GM21529 (cell line): ENCODE data around the gene TTC8.
A peak's percentile ranks its signal among the peaks of the same experiment; 100 is the strongest.
"Not testable (repeated sequence)": the region's sequence is repeated elsewhere in the genome, so short reads cannot be mapped to it uniquely, and the experiment has no call there.

Source experiments
- ATAC-seq: cut with Tn5 transposase; IDR thresholded peaks from one replicate; pipeline ENCODE4 v1.9.1; 2021; ENCODE audit not compliant: unreplicated experiment

TTC8 gene

DNA sequence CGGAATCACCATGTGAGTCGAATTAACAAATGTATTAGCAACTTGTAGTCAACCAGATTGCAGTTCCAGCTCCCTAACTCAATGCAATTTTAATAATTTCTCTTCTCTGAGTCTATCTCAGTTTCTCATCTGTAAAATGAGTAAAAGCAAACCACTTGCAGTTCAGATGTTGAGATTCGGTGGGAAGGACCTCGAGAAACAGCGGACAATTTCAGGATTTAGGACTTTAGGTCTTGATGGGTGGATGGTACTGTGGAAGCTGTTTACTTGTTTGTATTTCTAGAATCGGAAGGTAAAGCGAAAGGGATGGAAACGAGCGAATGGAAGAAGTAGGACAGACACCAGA lies 510 bp upstream of the TTC8 start:
- ATAC-seq, result peak; percentile 5

DNA sequence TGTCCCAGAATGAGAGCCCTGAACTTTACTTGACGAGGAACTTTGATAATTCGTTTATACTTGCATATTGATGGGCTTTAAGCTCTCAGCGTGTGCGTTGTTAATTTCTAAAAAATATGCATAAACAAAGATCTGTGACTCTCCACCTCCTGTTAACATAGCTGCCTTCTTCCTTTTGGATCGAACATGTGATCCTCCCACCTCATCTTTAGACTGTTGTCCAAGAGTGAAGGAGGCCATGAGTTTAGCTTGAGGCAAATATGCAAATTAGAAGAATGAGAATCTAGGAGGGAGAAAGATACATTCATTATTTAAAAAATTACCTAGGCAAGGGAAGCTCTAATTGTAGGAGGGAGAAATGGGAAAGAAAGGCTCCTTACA lies 617 bp downstream of the TTC8 start:
- no peak for ATAC-seq

- ATAC-seq, result no peak
Measured at GRCh38 chr14:88825503-88825902, 1.1 kb downstream of the TTC8 start.

GRCh38 chr14:88829188-88829587 lies 4.7 kb downstream of the TTC8 start:
- no peak for ATAC-seq

- ATAC-seq, result no peak
Measured at GRCh38 chr14:88829685-88830302, 5.3 kb downstream of the TTC8 start.

DNA sequence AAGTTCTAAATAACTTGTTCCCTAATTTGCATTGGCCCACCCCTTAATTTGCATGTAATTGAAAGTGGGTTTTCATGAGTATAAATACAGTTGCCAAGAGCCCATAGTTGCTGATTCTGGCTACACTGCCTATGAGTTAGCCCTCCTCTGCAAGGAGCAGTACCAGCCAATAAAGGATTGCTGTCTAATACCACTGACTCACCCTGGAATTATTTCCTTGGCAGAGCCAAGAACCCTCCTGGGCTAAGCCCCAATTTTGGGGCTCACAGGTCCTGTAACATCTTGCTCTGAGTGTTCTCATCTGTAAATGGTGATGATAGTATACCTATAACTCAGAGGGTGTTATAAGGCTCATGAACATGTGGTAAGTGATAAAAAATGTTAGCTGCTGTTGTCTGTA lies 6.8 kb downstream of the TTC8 start:
- no peak for ATAC-seq

DNA sequence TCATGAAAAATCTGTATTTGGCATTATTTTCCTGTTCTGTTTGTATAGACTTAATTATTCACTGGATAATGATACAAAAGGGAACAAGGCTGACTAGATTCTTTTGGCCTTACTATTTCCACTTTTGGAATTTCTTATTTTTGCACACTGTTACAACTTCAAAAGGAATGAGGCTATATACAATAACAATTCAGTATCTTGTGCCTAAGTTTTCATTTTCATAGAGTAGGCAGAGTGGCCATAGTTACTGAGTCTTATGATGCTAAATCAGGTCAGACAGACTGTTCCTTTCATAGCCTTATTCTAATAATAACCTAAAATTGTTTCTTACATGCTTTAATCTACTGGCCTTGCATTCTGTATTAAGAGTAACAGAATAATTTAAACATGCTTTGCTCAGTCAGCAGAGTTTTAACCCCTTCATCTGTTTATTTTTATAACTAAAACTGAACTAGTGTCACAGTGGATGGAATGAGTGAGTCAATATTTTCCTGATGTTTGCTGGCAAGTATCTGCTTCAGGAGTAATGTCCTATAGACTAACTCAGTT lies 10.5 kb downstream of the TTC8 start:
- ATAC-seq, result no peak

DNA sequence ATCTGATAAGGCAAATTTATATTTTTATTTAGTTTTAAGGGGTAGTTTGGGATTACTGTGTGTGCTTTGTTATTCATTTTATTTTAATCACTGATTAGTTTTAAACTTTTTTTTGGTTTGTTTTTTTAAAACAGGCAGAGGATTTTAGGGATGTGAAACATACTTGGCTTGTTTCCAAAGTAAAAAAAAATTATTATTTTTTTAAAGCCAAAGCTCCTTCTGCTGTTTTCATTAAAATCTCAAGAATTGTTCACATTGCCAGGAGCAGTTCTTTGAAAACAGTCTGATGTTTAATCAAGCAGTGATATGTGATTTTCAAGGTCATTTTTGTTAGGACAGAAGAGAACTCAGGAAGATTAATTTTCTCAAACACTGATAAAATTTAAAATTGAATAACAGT lies 11.2 kb downstream of the TTC8 start:
- no peak for ATAC-seq

DNA sequence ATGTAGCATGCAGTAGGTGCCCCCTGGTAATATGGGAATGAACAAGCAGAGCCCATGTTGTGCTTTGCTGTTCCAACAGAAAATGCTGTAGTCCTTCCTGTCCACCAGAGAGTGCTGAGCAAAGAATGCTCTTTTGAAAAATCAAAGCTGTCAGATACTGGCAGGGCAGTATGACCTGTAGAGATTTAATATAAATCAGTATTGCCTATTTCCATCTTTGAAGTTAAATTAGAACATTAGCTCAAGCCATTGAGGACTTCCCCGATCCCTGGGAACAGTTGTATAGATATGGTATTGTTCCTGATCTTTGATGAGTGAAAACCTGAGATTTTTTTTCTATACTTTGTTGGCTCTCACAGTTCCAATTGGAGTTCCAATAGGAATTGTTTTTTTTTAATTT lies 13.0 kb downstream of the TTC8 start:
- no peak for ATAC-seq

DNA sequence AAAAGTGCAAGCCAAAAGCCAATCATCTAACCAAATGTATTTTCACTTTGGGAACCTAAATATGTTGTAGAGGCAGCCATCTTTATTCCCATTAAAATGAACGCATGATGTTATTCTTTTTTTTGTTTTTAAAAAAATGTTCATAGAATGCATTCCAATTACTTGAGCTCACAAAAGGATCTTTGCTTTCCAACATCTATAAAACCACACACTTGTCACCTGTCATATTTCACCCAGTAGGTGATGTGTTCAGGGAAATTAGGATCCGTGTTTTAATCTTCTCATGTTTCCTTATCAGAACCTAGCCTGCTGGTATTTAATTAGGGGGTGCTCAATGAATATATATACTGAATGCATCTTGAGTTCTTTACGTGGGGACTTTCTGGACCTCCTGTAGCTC lies 13.6 kb downstream of the TTC8 start:
- no peak for ATAC-seq

DNA sequence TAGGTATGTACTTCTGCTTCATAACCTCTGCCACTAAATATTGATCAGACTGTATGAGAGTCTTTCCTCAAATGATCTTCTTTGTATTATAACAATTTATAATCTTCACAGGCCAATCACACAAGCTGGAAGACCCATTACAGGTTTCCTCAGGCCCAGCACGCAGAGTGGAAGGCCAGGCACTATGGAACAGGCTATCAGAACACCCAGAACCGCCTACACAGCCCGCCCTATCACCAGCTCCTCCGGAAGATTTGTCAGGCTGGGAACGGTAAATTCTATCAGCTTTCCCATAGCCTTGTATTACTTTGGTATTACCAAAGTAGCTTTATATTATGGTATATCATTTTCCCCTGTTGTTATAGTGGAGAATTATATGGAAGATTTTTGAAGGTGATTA lies 16.5 kb downstream of the TTC8 start:
- ATAC-seq, result no peak

- ATAC-seq, result no peak
Measured at GRCh38 chr14:88841741-88842140, 17.3 kb downstream of the TTC8 start.

GRCh38 chr14:88842414-88842813 lies 18.0 kb downstream of the TTC8 start:
- no peak for ATAC-seq

- ATAC-seq, result no peak
Measured at GRCh38 chr14:88844980-88845491, 20.6 kb downstream of the TTC8 start.

GRCh38 chr14:88848571-88848970 lies 24.1 kb downstream of the TTC8 start:
- ATAC-seq, result no peak

DNA sequence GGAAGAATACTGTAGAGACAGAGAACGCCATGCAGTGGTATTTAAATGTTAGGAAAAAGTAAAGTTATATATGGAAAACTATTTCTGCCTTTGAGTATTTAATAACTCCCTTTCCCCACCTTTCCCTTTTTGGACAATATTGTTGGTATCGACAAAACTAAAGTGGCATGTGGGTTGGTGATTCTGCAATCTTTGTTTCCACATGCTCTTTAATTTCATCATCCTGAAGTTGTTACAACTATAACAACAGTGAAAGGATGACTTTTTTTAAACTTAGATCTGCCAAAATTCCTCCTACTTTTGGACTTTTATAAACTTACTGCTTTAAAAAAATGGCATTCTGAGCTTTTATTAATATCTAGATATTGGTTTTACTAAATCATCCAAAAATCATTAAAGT lies 25.3 kb downstream of the TTC8 start:
- ATAC-seq, result no peak

DNA sequence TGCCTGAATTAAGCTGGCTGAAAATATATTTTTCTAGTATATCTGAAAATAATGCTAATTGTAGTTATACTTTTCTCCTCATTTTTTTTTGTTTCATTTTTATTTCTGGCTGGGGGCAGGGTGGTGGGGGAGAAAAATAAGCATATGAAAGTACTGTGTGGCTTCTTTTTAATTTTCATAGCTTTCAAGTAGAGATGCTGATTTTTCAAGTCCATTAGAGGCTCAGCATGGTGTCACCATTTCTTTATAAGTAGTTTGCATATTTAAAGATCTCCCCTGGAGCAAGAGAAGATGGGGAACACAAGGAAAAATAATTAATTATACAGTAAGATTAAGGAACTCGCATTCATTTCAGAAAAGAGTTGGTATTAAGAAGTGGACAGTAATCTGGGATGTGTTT lies 27.1 kb downstream of the TTC8 start:
- ATAC-seq, result no peak

GRCh38 chr14:88852632-88853031 lies 28.2 kb downstream of the TTC8 start:
- no peak for ATAC-seq

DNA sequence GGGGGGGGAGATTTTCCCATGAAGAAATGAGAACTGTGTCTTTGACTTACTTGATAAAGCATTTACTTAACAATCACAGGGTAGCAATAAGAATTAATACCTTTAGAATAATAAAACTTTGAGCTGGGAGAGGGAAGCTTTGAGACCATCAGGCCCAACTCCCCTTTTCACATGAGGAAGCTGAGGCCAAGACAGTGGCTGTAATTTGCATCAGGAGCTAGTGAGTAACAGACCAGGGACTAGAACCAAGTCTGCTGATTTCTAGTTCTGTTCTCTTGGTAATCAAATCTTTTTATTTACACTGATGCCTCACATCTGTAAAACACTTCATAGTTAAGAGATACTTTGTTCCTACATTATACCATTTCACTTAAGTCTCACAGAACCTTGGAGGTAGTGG lies 28.7 kb downstream of the TTC8 start:
- no peak for ATAC-seq

- no peak for ATAC-seq
Measured at GRCh38 chr14:88856786-88857366, 32.4 kb downstream of the TTC8 start.

GRCh38 chr14:88857861-88858260 lies 33.4 kb downstream of the TTC8 start:
- ATAC-seq, result not testable (repeated sequence)

DNA sequence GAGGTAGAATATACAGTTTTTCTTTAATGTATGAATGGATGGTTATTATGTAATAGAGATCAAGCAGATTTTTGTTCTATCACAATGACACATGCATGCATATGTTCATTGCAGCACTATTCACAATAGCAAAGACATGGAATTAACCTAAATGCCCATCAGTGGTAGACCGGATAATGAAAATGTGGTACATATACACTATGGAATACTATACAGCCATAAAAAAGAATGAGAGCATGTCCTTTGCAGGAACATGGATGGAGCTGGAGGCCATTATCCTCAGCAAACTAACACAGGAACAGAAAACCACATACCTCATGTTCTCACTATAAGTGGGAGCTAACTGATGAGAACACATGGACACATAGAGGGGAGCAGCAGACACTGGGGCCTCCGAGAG lies 34.7 kb downstream of the TTC8 start:
- ATAC-seq, result not testable (repeated sequence)

GRCh38 chr14:88863167-88863566 lies 38.7 kb downstream of the TTC8 start:
- ATAC-seq, result no peak
